ENCODE data around the gene RNF145. TPM values are rescaled to one million over a fixed set of nuclear protein-coding genes. Genes with fewer than 3 reads are reported as not detected.
"Not testable (repeated sequence)": the region's sequence is repeated elsewhere in the genome, so short reads cannot be mapped to it uniquely, and the experiment has no call there.

RNF145 gene
- total RNA-seq, 1 experiment from 2014 or later = 193 TPM

DNA sequence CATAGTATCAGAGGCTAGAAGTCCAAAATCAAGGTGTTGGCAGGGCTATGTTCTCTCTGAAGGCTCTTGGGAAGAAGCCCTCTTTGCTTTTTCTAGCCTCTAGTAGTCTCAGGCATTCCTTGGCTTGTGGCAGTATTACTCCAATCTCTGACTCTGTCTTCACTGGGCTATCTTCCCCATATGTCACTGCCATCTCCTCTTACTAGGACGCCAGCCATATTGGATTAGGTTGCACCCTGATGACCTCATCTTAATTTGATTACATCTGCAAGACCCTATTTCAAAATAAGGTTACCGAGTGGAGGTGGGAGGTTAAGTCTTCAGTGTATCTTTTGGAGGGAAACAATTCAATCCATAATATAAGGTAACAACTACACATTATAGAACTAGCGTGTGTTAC is 88.3 kb downstream of the RNF145 start:
- TF ChIP-seq, protein P1, sequence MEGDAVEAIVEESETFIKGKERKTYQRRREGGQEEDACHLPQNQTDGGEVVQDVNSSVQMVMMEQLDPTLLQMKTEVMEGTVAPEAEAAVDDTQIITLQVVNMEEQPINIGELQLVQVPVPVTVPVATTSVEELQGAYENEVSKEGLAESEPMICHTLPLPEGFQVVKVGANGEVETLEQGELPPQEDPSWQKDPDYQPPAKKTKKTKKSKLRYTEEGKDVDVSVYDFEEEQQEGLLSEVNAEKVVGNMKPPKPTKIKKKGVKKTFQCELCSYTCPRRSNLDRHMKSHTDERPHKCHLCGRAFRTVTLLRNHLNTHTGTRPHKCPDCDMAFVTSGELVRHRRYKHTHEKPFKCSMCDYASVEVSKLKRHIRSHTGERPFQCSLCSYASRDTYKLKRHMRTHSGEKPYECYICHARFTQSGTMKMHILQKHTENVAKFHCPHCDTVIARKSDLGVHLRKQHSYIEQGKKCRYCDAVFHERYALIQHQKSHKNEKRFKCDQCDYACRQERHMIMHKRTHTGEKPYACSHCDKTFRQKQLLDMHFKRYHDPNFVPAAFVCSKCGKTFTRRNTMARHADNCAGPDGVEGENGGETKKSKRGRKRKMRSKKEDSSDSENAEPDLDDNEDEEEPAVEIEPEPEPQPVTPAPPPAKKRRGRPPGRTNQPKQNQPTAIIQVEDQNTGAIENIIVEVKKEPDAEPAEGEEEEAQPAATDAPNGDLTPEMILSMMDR (IDR thresholded peaks at IDR 0.05; ENCODE audit: unreplicated experiment) = no peak
- intact Hi-C loops (cut with micrococcal nuclease; ENCODE audit: unreplicated experiment) = no loop called here
- Mint-ChIP-seq H3K9me3 (ENCODE audit: low read depth, unreplicated experiment) (peaks cover 3% of the 10 kb centered on the region), H3K4me3 (ENCODE audit: low read depth, unreplicated experiment) (no peak overlapping the region), H3K36me3 (ENCODE audit: insufficient read depth, unreplicated experiment) (no peaks in the 10 kb centered on the region), H3K27me3 (ENCODE audit: unreplicated experiment) (peaks cover 16% of the 10 kb centered on the region), H3K4me1 (ENCODE audit: low read depth, unreplicated experiment) (peaks cover 13% of the 10 kb centered on the region), H3K27ac (ENCODE audit: unreplicated experiment) (no peak overlapping the region)
- CTCF ChIA-PET = no interaction called here
- no TSS peak for BruUV-seq (replicated peaks)
- DNase-seq = no peak

- intact Hi-C loops (cut with micrococcal nuclease; ENCODE audit: unreplicated experiment) = no loop called here
- H3K4me1 Mint-ChIP-seq (ENCODE audit: low read depth, unreplicated experiment) = peaks cover 13% of the 10 kb centered on the region
- no peaks in the 10 kb centered on the region for H3K9me3 Mint-ChIP-seq (ENCODE audit: low read depth, unreplicated experiment)
- TF ChIP-seq, protein P1 (IDR thresholded peaks at IDR 0.05; ENCODE audit: unreplicated experiment) = no peak
- H3K36me3 Mint-ChIP-seq (ENCODE audit: insufficient read depth, unreplicated experiment) = no peaks in the 10 kb centered on the region
- DNase-seq = no peak
- H3K27ac Mint-ChIP-seq (ENCODE audit: unreplicated experiment) = no peak overlapping the region
- peak overlapping the region; percentile 11 for H3K4me3 Mint-ChIP-seq (ENCODE audit: low read depth, unreplicated experiment)
- BruUV-seq (replicated peaks) = no TSS peak
- CTCF ChIA-PET = no interaction called here
- H3K27me3 Mint-ChIP-seq (ENCODE audit: unreplicated experiment) = peaks cover 17% of the 10 kb centered on the region
Measured at GRCh38 chr5:159120446-159120845, 88.9 kb downstream of the RNF145 start.

- DNase-seq; BruUV-seq (replicated peaks); intact Hi-C loops (cut with micrococcal nuclease; ENCODE audit: unreplicated experiment); H3K36me3 Mint-ChIP-seq (ENCODE audit: insufficient read depth, unreplicated experiment); CTCF ChIA-PET; H3K9me3 Mint-ChIP-seq (ENCODE audit: low read depth, unreplicated experiment); H3K27ac Mint-ChIP-seq (ENCODE audit: unreplicated experiment): not testable (repeated sequence)
- Mint-ChIP-seq H3K4me1 (ENCODE audit: low read depth, unreplicated experiment) (peaks cover 13% of the 10 kb centered on the region), H3K4me3 (ENCODE audit: low read depth, unreplicated experiment) (peak overlapping the region; percentile 11), H3K27me3 (ENCODE audit: unreplicated experiment) (peaks cover 17% of the 10 kb centered on the region)
Measured at GRCh38 chr5:159119842-159120241, 89.5 kb downstream of the RNF145 start.

DNA sequence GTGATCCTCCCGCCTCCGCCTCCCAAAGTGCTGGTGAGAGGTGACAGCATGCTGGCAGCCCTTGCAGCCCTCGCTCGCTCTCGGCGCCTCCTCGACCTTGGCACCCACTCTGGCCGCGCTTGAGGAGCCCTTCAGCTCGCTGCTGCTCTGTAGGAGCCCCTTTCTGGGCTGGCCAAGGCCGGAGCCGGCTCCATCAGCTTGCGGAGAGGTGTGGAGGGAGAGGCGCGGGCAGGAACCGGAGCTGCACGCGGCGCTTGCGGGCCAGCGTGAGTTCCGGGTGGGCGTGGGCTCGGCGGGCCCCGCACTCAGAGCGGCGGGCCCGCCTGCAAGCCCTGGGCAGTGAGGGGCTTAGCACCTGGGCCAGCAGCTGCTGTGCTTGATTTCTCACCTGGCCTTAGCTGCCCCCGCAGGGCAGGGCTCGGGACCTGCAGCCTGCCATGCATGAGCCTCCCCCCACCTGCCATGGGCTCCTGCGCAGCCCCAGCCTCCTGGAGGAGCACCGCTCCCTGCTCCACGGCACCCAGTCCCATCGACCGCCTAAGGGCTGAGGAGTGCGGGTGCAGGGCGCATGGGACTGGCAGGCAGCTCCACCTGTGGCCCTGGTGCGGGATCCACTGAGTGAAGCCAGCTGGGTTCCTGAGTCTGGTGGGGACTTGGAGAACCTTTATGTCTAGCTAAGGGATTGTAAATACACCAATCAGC is 90.2 kb downstream of the RNF145 start:
- Mint-ChIP-seq H3K27me3 (ENCODE audit: unreplicated experiment) (peaks cover 19% of the 10 kb centered on the region), H3K4me1 (ENCODE audit: low read depth, unreplicated experiment) (peaks cover 13% of the 10 kb centered on the region)
- H3K36me3 Mint-ChIP-seq (ENCODE audit: insufficient read depth, unreplicated experiment); H3K9me3 Mint-ChIP-seq (ENCODE audit: low read depth, unreplicated experiment); H3K4me3 Mint-ChIP-seq (ENCODE audit: low read depth, unreplicated experiment); intact Hi-C loops (cut with micrococcal nuclease; ENCODE audit: unreplicated experiment); DNase-seq; BruUV-seq (replicated peaks); H3K27ac Mint-ChIP-seq (ENCODE audit: unreplicated experiment): not testable (repeated sequence)
- CTCF ChIA-PET = interaction anchor here (0.6 kb wide), 2 partner anchors 17 to 55 kb away, joined by 4 read pairs; no protein-coding TSS in a partner anchor

DNA sequence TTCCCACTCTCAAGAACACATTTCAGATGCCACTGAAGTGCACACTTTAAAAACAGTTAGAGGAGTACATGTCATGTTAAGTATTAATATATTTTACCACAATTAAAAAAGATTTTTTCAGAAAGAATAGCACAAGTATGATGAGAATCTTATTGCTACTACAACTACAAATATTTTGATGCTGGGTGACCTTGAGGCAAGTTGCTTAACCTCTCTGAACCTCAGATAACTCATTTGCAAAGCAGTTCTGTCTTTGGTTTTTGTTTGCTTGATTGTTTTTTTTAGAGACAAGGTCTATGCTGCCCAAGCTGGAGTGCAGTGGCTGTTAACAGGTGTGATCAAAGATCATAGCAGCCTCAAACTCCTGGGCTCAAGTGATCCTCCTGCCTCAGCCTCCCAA is 95.9 kb downstream of the RNF145 start:
- no TSS peak for BruUV-seq (replicated peaks)
- TF ChIP-seq, protein P1 (IDR thresholded peaks at IDR 0.05; ENCODE audit: unreplicated experiment) = no peak
- no peaks in the 10 kb centered on the region for H3K4me1 Mint-ChIP-seq (ENCODE audit: low read depth, unreplicated experiment)
- H3K4me3 Mint-ChIP-seq (ENCODE audit: low read depth, unreplicated experiment) = no peak overlapping the region
- CTCF ChIA-PET = no interaction called here
- DNase-seq = no peak
- H3K9me3 Mint-ChIP-seq (ENCODE audit: low read depth, unreplicated experiment) = no peaks in the 10 kb centered on the region
- H3K36me3 Mint-ChIP-seq (ENCODE audit: insufficient read depth, unreplicated experiment) = no peaks in the 10 kb centered on the region
- intact Hi-C loops (cut with micrococcal nuclease; ENCODE audit: unreplicated experiment) = no loop called here
- H3K27me3 Mint-ChIP-seq (ENCODE audit: unreplicated experiment) = peaks cover 75% of the 10 kb centered on the region
- no peak overlapping the region for H3K27ac Mint-ChIP-seq (ENCODE audit: unreplicated experiment)

All from Calu3 (cell line).